Measurements from ENCODE around the gene MOCOS.
"Not testable (repeated sequence)": the region's sequence is repeated elsewhere in the genome, so short reads cannot be mapped to it uniquely, and the experiment has no call there.

Gene MOCOS

GRCh38 chr18:36187193-36187825 is at the start of gene MOCOS:
MOCOS (plus strand) TSS chr18:36187497; CDS start chr18:36187540, 43 bp downstream.
- no peak for DNase-seq (ENCODE audit: low read depth, low spot score)

- DNase-seq (ENCODE audit: low read depth, low spot score) = no peak
Observed at GRCh38 chr18:36139245-36139644, 48.1 kb upstream of the MOCOS start.

GRCh38 chr18:36141576-36141975 is 45.7 kb upstream of the MOCOS start:
- no peak for DNase-seq (ENCODE audit: low read depth, low spot score)

GRCh38 chr18:36142751-36143150 is 44.5 kb upstream of the MOCOS start:
- DNase-seq (ENCODE audit: low read depth, low spot score) = no peak

GRCh38 chr18:36143391-36143790 is 43.9 kb upstream of the MOCOS start:
- DNase-seq (ENCODE audit: low read depth, low spot score) = no peak

GRCh38 chr18:36149514-36150289 is 37.6 kb upstream of the MOCOS start:
- no peak for DNase-seq (ENCODE audit: low read depth, low spot score)

GRCh38 chr18:36152781-36153180 is 34.5 kb upstream of the MOCOS start:
- no peak for DNase-seq (ENCODE audit: low read depth, low spot score)

GRCh38 chr18:36153203-36153602 is 34.1 kb upstream of the MOCOS start:
- DNase-seq (ENCODE audit: low read depth, low spot score) = no peak

- no peak for DNase-seq (ENCODE audit: low read depth, low spot score)
Observed at GRCh38 chr18:36153771-36154170, 33.5 kb upstream of the MOCOS start.

GRCh38 chr18:36155851-36156757 is 31.2 kb upstream of the MOCOS start:
- no peak for DNase-seq (ENCODE audit: low read depth, low spot score)

- DNase-seq (ENCODE audit: low read depth, low spot score) = no peak
Observed at GRCh38 chr18:36157441-36157840, 29.9 kb upstream of the MOCOS start.

GRCh38 chr18:36158266-36158867 is 28.9 kb upstream of the MOCOS start:
- no peak for DNase-seq (ENCODE audit: low read depth, low spot score)

GRCh38 chr18:36160959-36161371 is 26.3 kb upstream of the MOCOS start:
- no peak for DNase-seq (ENCODE audit: low read depth, low spot score)

GRCh38 chr18:36162981-36163380 is 24.3 kb upstream of the MOCOS start:
- DNase-seq (ENCODE audit: low read depth, low spot score) = no peak

GRCh38 chr18:36167692-36168218 is 19.5 kb upstream of the MOCOS start:
- no peak for DNase-seq (ENCODE audit: low read depth, low spot score)

- not testable (repeated sequence) for DNase-seq (ENCODE audit: low read depth, low spot score)
Observed at GRCh38 chr18:36168296-36168695, 19.0 kb upstream of the MOCOS start.

GRCh38 chr18:36169938-36170337 is 17.4 kb upstream of the MOCOS start:
- DNase-seq (ENCODE audit: low read depth, low spot score) = no peak

GRCh38 chr18:36175481-36175880 is 11.8 kb upstream of the MOCOS start:
- DNase-seq (ENCODE audit: low read depth, low spot score) = no peak

- DNase-seq (ENCODE audit: low read depth, low spot score) = no peak
Observed at GRCh38 chr18:36176177-36176584, 11.1 kb upstream of the MOCOS start.

GRCh38 chr18:36176711-36177110 is 10.6 kb upstream of the MOCOS start:
- no peak for DNase-seq (ENCODE audit: low read depth, low spot score)

- no peak for DNase-seq (ENCODE audit: low read depth, low spot score)
Observed at GRCh38 chr18:36177913-36178312, 9.4 kb upstream of the MOCOS start.

All from activated CD4-positive, CD25-positive, alpha-beta regulatory T cell treated with anti-CD3 and anti-CD28 coated beads, Interleukin-2, amount 50 U/mL, for 16 hours (primary cell).